Epithelial cell of proximal tubule (primary cell): ENCODE results near the gene LRRC19. TPM values are rescaled to one million over a fixed set of nuclear protein-coding genes. Genes with fewer than 3 reads are reported as not detected.

Experiments used
- DNase-seq: peaks from one replicate; pipeline ENCODE4 v3.0.0-alpha.2; 2011; ENCODE audit warnings: low read depth
- H3K4me3 ChIP-seq: 2 replicates; pipeline ENCODE4 v1.5.1; 2011; ENCODE audit warnings: low read depth, mild to moderate bottlenecking, low read length
- total RNA-seq: library from RNA; depleted of rRNA; stranded (reverse); fragments of >200 nt; gene quantifications from 2 replicates; pipeline ENCODE4 v1.2.3, GENCODE V29; 2015
- TF ChIP-seq, protein P1 (sequence below): conservative IDR thresholded peaks from 2 replicates; pipeline ENCODE4 v1.5.1; 2012; ENCODE audit warnings: low read depth, mild to moderate bottlenecking, low read length

The LRRC19 gene, protein sequence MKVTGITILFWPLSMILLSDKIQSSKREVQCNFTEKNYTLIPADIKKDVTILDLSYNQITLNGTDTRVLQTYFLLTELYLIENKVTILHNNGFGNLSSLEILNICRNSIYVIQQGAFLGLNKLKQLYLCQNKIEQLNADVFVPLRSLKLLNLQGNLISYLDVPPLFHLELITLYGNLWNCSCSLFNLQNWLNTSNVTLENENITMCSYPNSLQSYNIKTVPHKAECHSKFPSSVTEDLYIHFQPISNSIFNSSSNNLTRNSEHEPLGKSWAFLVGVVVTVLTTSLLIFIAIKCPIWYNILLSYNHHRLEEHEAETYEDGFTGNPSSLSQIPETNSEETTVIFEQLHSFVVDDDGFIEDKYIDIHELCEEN
- total RNA-seq, result not detected in 2 replicates

DNA sequence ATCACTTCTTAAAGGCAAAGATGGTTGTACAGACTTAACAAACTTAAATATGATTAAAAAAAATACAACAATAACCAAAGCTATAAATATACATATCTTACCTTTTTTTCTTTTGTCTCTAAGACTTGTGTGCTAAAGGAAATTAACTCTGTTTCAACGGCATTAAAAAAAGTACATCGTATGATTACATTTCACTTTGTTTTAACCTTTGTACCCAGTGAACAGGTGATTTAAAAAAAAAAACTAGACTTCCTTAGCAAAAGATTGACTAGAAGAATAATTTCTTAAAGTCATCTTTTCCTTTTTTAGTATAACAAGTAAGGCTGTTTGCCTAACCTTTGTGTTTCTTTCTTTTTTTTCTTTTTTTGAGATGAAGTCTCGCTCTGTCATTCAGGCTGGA, at the start of gene LRRC19:
Gene LRRC19 (minus strand): TSS at position 182 of the 400 bp plus-strand sequence. CDS start 5,978 bp downstream, outside the sequence.
- DNase-seq, result no peak
- peak within 1 kb of the TSS; percentile 16 for H3K4me3 ChIP-seq
- TF ChIP-seq, protein P1, sequence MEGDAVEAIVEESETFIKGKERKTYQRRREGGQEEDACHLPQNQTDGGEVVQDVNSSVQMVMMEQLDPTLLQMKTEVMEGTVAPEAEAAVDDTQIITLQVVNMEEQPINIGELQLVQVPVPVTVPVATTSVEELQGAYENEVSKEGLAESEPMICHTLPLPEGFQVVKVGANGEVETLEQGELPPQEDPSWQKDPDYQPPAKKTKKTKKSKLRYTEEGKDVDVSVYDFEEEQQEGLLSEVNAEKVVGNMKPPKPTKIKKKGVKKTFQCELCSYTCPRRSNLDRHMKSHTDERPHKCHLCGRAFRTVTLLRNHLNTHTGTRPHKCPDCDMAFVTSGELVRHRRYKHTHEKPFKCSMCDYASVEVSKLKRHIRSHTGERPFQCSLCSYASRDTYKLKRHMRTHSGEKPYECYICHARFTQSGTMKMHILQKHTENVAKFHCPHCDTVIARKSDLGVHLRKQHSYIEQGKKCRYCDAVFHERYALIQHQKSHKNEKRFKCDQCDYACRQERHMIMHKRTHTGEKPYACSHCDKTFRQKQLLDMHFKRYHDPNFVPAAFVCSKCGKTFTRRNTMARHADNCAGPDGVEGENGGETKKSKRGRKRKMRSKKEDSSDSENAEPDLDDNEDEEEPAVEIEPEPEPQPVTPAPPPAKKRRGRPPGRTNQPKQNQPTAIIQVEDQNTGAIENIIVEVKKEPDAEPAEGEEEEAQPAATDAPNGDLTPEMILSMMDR, result no peak

DNA sequence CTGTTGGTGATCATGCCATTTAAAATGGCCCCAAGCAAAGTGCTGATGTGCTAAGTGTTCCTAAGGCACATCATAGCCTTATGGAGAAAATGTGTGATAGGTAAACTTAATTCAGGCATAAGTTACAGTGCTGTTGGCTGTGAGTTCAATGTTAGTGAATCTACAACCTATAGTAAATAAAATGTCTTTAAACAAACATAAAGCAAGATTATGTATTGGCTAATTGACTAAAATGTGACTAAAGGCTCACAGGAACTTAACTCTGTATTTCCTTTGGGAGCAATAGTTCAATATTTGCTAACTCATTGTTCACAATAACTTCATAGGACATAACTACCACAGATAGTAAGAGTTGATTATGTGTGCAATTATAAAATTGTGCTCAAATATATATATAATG, 49.4 kb upstream of the LRRC19 start:
- DNase-seq, result no peak
- H3K4me3 ChIP-seq, result no peak overlapping the region
- TF ChIP-seq, protein P1, result no peak

DNA sequence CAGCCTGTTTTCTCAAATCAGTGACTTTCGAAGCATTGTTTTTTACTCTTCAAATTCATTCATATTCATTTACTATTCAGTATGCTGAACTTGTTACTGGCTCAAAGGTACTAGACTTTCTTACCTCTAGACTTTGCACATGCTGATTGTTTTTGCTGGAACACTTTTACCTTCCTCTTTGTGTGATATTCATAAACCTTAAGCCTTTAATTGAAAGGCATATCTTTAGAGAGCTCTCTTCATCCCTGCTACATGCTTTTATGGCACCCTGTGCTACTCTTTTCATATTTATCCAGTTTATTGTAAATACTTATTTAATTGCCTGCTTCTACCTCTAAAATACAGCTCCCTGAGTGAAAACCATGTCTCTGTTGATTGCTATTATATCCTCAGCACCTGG, 48.7 kb upstream of the LRRC19 start:
- no peak for DNase-seq
- H3K4me3 ChIP-seq, result no peak overlapping the region
- TF ChIP-seq, protein P1, result no peak

DNA sequence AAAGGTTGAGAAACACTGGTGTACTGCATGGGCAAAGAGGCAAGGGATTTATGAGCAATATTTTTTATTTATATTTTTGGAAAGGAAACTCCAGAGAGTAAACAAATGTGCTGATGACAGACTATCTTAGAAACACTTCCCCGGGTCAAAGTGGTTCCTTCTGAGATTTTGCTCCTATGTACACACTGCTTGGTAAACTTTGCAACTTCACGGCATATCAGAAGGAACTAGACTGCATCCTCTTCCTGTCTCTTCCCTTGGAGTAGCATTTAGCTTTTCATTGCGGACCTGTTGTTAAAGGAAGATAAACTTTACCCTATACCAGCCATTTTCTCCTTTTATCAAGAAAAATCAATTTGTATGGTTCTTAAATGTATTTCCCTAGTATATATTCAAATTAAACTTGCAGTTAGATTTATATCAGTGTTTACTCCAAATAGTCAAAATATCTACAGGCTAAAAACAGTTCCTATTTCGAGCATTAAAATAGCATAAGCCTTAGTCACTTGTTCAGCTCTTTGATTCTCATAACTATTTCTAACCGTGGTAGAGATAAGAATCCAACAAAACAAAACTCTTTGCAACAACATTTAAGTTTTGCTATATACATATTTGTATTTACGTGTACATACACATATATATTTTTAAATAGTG, 48.0 kb upstream of the LRRC19 start:
- H3K4me3 ChIP-seq, result no peak overlapping the region
- TF ChIP-seq, protein P1, result no peak
- no peak for DNase-seq

DNA sequence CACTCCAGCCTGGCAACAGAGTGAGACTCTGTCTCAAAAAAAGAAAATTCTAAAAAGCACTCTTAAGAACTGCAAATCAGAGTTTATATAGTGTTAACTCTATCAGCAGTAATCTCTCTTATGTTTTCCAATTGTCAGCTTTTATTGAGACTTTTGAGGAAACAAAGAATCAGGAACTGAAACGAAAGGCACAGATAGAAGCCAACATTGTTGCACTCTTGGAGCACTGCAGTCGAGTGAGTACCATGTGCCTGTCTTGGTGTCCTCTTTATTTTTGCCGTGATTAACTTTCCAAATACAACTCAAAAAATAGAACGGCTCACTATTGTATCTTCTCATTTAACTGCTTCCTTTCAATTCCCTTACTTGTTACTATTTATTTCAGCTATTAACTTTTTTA, 41.7 kb upstream of the LRRC19 start:
- H3K4me3 ChIP-seq, result no peak overlapping the region
- TF ChIP-seq, protein P1, result no peak
- DNase-seq, result no peak

DNA sequence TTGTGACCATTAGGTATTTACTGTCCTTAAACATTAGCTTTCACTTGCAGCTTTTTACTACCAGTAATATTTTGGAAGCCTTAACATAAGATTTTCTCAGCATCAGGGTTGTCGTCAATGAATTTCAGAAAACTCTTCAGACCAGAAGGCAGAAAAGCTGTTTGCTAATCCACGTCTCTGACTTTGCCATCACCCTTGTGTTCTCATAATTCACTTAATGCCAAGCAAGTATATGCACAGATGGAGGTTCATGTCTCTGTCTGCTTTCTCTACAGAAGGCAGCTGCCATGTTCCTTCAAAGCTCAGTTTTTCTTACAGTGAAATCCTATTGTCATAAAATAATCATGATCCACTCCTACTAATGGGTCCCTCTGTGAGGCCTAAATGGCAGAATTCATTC, 37.7 kb upstream of the LRRC19 start:
- TF ChIP-seq, protein P1, result no peak
- no peak overlapping the region for H3K4me3 ChIP-seq
- DNase-seq, result no peak
